ENCODE data around the gene ADAMTSL1. TPM values are rescaled to one million over a fixed set of nuclear protein-coding genes. Genes with fewer than 3 reads are reported as not detected.

Gene ADAMTSL1
- total and polyA plus RNA-seq, 9 of the 15 experiments (the other 6 are each of a cell fraction or from before 2014, with no cell fraction given), result 0.01 TPM; not detected in 8

DNA sequence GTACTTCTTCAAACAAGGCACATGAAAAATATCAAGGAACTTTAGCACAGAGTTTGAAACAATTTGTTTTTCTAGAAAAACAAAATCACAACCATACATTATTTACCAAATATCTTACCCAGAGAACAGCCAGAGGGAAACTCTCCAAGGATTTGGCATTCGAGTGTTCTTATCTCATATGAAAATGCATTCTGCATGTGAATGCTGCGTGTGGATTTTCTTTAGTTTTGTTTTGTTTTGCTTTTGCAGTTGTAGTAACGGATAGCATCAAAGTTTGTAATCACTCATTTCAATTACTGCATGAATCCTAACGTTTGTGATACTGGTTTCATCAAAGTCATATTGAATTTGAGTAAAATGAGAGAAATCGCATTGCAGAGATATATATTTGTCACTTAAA, 28.0 kb downstream of the ADAMTSL1 start:
- TF ChIP-seq KLF6 (CRISPR knock-in tag; IDR thresholded peaks at IDR 0.05; ENCODE audit: borderline replicate concordance), result no peak
- TF ChIP-seq ZNF121 (CRISPR knock-in tag; conservative IDR thresholded peaks at IDR 0.05), result no peak
- no peak for TF ChIP-seq ELF2 (CRISPR knock-in tag; IDR thresholded peaks at IDR 0.05)
- TF ChIP-seq ZNF436 (CRISPR knock-in tag; IDR thresholded peaks at IDR 0.05), result no peak
- TF ChIP-seq SRSF9 (IDR thresholded peaks at IDR 0.05; ENCODE audit: borderline replicate concordance, low read depth, low read length), result no peak
- no peak for TF ChIP-seq CHD2 (IDR thresholded peaks at IDR 0.05; ENCODE audit: low read depth, low read length)
- no peak for TF ChIP-seq MCM5 (IDR thresholded peaks at IDR 0.05; ENCODE audit: low read depth)
- no peak for TF ChIP-seq ZZZ3 (IDR thresholded peaks at IDR 0.05)
- TF ChIP-seq MAFK (IDR thresholded peaks at IDR 0.05; ENCODE audit: low read length), result no peak
- TF ChIP-seq, protein P1, sequence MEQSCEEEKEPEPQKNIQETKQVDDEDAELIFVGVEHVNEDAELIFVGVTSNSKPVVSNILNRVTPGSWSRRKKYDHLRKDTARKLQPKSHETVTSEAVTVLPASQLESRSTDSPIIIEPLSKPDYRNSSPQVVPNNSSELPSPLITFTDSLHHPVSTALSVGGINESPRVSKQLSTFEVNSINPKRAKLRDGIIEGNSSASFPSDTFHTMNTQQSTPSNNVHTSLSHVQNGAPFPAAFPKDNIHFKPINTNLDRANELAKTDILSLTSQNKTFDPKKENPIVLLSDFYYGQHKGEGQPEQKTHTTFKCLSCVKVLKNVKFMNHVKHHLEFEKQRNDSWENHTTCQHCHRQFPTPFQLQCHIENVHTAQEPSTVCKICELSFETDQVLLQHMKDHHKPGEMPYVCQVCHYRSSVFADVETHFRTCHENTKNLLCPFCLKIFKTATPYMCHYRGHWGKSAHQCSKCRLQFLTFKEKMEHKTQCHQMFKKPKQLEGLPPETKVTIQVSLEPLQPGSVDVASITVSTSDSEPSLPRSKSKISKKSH (CRISPR knock-in tag; IDR thresholded peaks at IDR 0.05), result no peak
- TF ChIP-seq, protein P2, sequence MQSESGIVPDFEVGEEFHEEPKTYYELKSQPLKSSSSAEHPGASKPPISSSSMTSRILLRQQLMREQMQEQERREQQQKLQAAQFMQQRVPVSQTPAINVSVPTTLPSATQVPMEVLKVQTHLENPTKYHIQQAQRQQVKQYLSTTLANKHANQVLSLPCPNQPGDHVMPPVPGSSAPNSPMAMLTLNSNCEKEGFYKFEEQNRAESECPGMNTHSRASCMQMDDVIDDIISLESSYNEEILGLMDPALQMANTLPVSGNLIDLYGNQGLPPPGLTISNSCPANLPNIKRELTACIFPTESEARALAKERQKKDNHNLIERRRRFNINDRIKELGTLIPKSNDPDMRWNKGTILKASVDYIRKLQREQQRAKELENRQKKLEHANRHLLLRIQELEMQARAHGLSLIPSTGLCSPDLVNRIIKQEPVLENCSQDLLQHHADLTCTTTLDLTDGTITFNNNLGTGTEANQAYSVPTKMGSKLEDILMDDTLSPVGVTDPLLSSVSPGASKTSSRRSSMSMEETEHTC (IDR thresholded peaks at IDR 0.05), result no peak
- TF ChIP-seq SMARCE1 (IDR thresholded peaks at IDR 0.05), result no peak
- TF ChIP-seq PTTG1 (tag; IDR thresholded peaks at IDR 0.05; ENCODE audit: low read depth), result no peak
- no peak for TF ChIP-seq CCAR2 (IDR thresholded peaks at IDR 0.05; ENCODE audit: low read depth, low read length)
- TF ChIP-seq PCBP1 (IDR thresholded peaks at IDR 0.05; ENCODE audit: low read depth, low read length, poor library complexity, severe bottlenecking), result no peak
- TF ChIP-seq, protein P3, sequence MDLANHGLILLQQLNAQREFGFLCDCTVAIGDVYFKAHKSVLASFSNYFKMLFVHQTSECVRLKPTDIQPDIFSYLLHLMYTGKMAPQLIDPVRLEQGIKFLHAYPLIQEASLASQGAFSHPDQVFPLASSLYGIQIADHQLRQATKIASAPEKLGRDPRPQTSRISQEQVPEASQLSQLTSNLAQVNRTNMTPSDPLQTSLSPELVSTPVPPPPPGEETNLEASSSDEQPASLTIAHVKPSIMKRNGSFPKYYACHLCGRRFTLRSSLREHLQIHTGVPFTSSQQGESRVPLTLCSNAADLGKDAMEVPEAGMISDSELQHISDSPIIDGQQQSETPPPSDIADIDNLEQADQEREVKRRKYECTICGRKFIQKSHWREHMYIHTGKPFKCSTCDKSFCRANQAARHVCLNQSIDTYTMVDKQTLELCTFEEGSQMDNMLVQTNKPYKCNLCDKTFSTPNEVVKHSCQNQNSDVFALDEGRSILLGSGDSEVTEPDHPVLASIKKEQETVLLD (IDR thresholded peaks at IDR 0.05), result no peak
- TF ChIP-seq NCOA2 (IDR thresholded peaks at IDR 0.05; ENCODE audit: partially characterized antibody in 2 of 2), result no peak
- no peak for TF ChIP-seq ZNF696 (CRISPR knock-in tag; conservative IDR thresholded peaks at IDR 0.05)
- ChIA-PET POLR2A (no interaction called here), CTCF (ENCODE audit: low intra/inter-chr PET ratio) (no interaction called here)
- no peak overlapping the region for H3K4me3 ChIP-seq
- ATAC-seq (no peak), FAIRE-seq (no peak), DNase-seq (ENCODE audit: extremely low read depth in 1 of 4, low spot score in 3 of 4) (no peak)
- H2AFZ ChIP-seq (ENCODE audit: low read depth, low read length), result no peak overlapping the region
- H3K9ac ChIP-seq (ENCODE audit: insufficient read depth in 1 of 2, low read depth in 2 of 2, low read length in 2 of 2), result no peak overlapping the region
- in situ Hi-C loops (cut with MboI), result no loop called here
- H3K9me3 ChIP-seq (replicated peaks; ENCODE audit: control insufficient read depth, insufficient read depth, low read depth, low read length), result no peaks in the 10 kb centered on the region
- H4K20me1 ChIP-seq (replicated peaks; ENCODE audit: control insufficient read depth, insufficient read depth, low read length), result no peaks in the 10 kb centered on the region
- H3K4me2 ChIP-seq (ENCODE audit: insufficient read depth, low read length), result no peak overlapping the region
- H3K9me1 ChIP-seq (ENCODE audit: control insufficient read depth, insufficient read depth, low read length), result no peaks in the 10 kb centered on the region
- H3K27me3 ChIP-seq (ENCODE audit: control insufficient read depth in 2 of 2, insufficient read depth in 2 of 2, low read length in 2 of 2), result no peaks in the 10 kb centered on the region
- intact Hi-C loops (cut with micrococcal nuclease), result no loop called here
- 0% methylated on average over 5 of the region's 5 CpGs for WGBS (ENCODE audit: insufficient coverage, low coverage, missing lambda C conversion rate)
- H3K79me2 ChIP-seq (ENCODE audit: control insufficient read depth, insufficient read depth, low read length), result no peaks in the 10 kb centered on the region
- BruUV-seq (replicated peaks), result no TSS peak
- H3K27ac ChIP-seq (ENCODE audit: extremely low read depth, low read depth, low read length), result no peak overlapping the region
- no peaks in the 10 kb centered on the region for H3K4me1 ChIP-seq (replicated peaks in 1 of 2; ENCODE audit: control insufficient read depth in 2 of 2, insufficient read depth in 2 of 2, low read length in 2 of 2)
- no peaks in the 10 kb centered on the region for H3K36me3 ChIP-seq (ENCODE audit: control insufficient read depth, insufficient read depth, low read length)

Measured in K562 (cell line).